ENCODE data around the gene GPATCH3.
"Not testable (repeated sequence)": the region's sequence is repeated elsewhere in the genome, so short reads cannot be mapped to it uniquely, and the experiment has no call there.

The GPATCH3 gene

DNA sequence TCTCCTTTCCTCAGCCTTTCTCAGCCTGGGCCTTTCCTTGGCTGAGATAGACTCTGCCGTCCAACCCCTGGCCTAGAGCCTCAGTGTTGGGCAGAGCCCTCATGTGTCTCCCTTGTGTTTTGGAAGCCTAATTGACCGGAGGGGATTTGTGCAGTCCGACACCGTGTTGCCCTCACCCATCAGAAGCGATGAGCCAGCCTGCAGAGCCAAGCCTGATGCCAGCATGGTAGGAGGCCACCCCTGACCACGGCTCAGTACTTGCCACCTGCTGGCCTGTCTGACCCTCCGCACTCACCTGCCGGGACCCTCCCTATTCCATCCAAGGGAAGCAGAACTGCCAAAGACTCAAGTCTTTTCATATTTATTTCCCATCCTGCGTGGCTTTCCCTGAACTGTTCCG, 46.7 kb downstream of the GPATCH3 start:
- no peak overlapping the region for H3K4me3 ChIP-seq (replicated peaks in 1 of 2; ENCODE audit: low read depth in 2 of 2, low read length in 2 of 2)
- no peak for TF ChIP-seq CTCF (IDR thresholded peaks at IDR 0.05; ENCODE audit: low read depth, low read length)

DNA sequence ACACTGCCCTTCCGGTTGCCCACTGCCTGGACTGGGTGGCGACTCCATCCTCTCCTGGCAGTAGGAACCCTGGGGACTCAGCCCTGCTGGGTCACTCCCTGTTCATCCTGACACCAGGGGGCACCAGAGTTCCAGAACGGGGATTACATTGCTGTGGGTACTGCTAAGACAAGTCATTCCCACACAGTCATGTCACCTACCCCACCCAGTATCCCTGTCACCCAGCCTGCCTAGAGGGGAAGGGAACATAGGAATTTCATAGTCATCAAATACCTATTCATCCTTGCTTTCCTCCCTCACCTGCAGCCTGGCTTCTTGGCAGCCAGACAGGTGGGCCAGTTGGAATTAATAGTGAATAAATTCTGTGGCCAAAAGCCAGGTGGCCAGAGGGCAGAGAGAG, 47.1 kb downstream of the GPATCH3 start:
- TF ChIP-seq CTCF (IDR thresholded peaks at IDR 0.05; ENCODE audit: low read depth, low read length): peak; percentile 92
- DNase-seq (ENCODE audit: low read depth in 2 of 2): peak; percentile 81 to 88
- H3K4me3 ChIP-seq (replicated peaks in 1 of 2; ENCODE audit: low read depth in 2 of 2, low read length in 2 of 2): no peak overlapping the region

More for the DNA sequence above, 46.7 kb downstream of the GPATCH3 start:
- no peak for DNase-seq (ENCODE audit: low read depth in 2 of 2)

GRCh38 chr1:26852701-26853100, 47.6 kb downstream of the GPATCH3 start:
- TF ChIP-seq CTCF (IDR thresholded peaks at IDR 0.05; ENCODE audit: low read depth, low read length): no peak
- H3K4me3 ChIP-seq (replicated peaks in 1 of 2; ENCODE audit: low read depth in 2 of 2, low read length in 2 of 2): no peak overlapping the region
- DNase-seq (ENCODE audit: low read depth in 2 of 2): no peak

DNA sequence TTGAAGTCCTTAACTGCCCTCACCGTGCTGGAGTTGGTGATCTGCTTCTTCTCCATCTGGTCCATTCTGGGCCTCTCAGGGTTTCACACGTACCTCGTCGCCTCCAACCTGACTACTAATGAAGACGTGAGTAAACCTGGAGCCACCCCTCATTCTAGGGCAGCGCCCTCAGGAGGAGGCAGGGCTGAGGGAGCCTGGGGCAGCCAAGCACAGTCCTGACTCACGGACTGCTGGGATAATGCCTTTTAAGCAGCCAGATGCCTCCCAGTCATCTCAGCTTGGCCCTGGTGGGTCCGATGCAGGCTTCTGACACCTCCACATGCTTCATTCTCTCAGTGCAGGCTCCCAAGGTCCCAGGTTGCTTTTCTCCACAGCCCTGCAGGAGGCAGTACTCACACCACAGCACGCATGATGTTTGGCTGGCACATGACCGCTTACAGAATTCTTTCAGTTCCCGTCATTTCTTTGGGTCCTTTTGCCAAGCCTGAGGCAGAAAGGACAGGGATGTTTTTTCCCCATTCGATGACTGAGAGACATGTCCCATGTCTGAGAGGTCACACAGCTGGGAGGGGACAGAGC, 49.1 kb downstream of the GPATCH3 start:
- no peak for DNase-seq (ENCODE audit: low read depth in 2 of 2)
- peak; percentile 11 for TF ChIP-seq CTCF (IDR thresholded peaks at IDR 0.05; ENCODE audit: low read depth, low read length)
- no peak overlapping the region for H3K4me3 ChIP-seq (replicated peaks in 1 of 2; ENCODE audit: low read depth in 2 of 2, low read length in 2 of 2)

GRCh38 chr1:26848941-26849774, 51.1 kb downstream of the GPATCH3 start:
- TF ChIP-seq CTCF (IDR thresholded peaks at IDR 0.05; ENCODE audit: low read depth, low read length): no peak
- no peak overlapping the region for H3K4me3 ChIP-seq (replicated peaks in 1 of 2; ENCODE audit: low read depth in 2 of 2, low read length in 2 of 2)
- peak; percentile 71 to 94 for DNase-seq (ENCODE audit: low read depth in 2 of 2)

- no peak overlapping the region for H3K4me3 ChIP-seq (replicated peaks in 1 of 2; ENCODE audit: low read depth in 2 of 2, low read length in 2 of 2)
- TF ChIP-seq CTCF (IDR thresholded peaks at IDR 0.05; ENCODE audit: low read depth, low read length): no peak
- no peak for DNase-seq (ENCODE audit: low read depth in 2 of 2)
These were observed 51.8 kb downstream of the GPATCH3 start for GRCh38 chr1:26848499-26848898.

DNA sequence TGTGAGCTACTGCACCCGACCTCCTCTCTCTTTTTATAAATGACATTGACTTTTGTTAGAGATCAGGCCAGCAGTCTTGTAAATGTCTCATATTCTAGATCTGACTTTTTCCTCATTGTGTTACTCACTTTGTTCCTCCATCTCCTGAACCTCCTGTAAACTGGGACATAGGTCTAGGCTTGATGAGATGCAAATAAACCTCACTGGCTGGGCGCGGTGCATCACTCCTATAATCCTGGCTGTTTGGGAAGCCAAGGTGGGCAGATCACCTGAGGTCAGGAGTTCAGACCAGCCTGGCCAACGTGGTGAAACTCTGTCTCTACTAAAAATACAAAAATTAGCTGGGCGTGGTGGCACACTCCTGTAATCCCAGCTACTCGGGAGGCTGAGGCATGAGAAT, 52.4 kb downstream of the GPATCH3 start:
- not testable (repeated sequence) for DNase-seq (ENCODE audit: low read depth in 2 of 2); H3K4me3 ChIP-seq (replicated peaks in 1 of 2; ENCODE audit: low read depth in 2 of 2, low read length in 2 of 2)
